PC-9 (cell line): ENCODE results near the gene CD99L2. TPM values are rescaled to one million over a fixed set of nuclear protein-coding genes. Genes with fewer than 3 reads are reported as not detected.

Source experiments
- BruUV-seq: library from RNA; stranded (reverse); fragments of 400-500 nt; replicated peaks from 2 replicates; lab custom pipeline; 2021; lab: Mats Ljungman, UMichigan
- CTCF ChIA-PET: fragments of 300-600 bp; sonication (Branson Sonifier 250); formaldehyde crosslinking; loops from one replicate; lab custom pipeline; 2022; ENCODE audit warnings: antibody characterized with exemption; lab: Charles Lee
- POLR2A ChIA-PET: fragments of 300-600 bp; sonication (Branson Sonifier 250); formaldehyde crosslinking; loops from one replicate; lab custom pipeline; 2022; ENCODE audit warnings: antibody characterized with exemption; ENCODE audit not compliant: unreplicated experiment; lab: Charles Lee
- DNase-seq, 2 experiments: peaks; one replicate each; pipeline versions ENCODE4 v3.0.0 to v3.0.0-alpha.2; 2015 to 2022; ENCODE audit warnings: mixed read lengths in 1 of 2
- H2AFZ ChIP-seq: fragments of 200-600 bp; sonication (generic); 2 replicates; pipeline ENCODE4 v1.8.1; 2017; ENCODE audit warnings: antibody characterized with exemption
- H3F3A ChIP-seq: fragments of 200-600 bp; sonication (generic); 2 replicates; pipeline ENCODE4 v1.8.1; 2017; ENCODE audit warnings: antibody characterized with exemption, mild to moderate bottlenecking, low read depth; ENCODE audit not compliant: insufficient read depth
- H3K27ac ChIP-seq: fragments of 200-600 bp; sonication (generic); 2 replicates; pipeline ENCODE4 v1.6.1; 2016; ENCODE audit warnings: mixed run types
- H3K27me3 ChIP-seq: fragments of 200-600 bp; sonication (generic); 2 replicates; pipeline ENCODE4 v1.6.1; 2016; ENCODE audit warnings: low read depth, mixed run types; ENCODE audit not compliant: insufficient read depth
- H3K36me3 ChIP-seq: fragments of 200-600 bp; sonication (generic); 2 replicates; pipeline ENCODE4 v1.6.1; 2016; ENCODE audit warnings: low read depth, mixed run types
- H3K4me1 ChIP-seq: fragments of 200-600 bp; sonication (generic); replicated peaks from 2 replicates; pipeline ENCODE4 v1.6.1; 2016; ENCODE audit warnings: mixed run types; ENCODE audit not compliant: insufficient read depth
- H3K4me2 ChIP-seq: fragments of 200-600 bp; sonication (generic); 2 replicates; pipeline ENCODE4 v1.6.1; 2017; ENCODE audit warnings: mixed run types
- H3K4me3 ChIP-seq: fragments of 200-600 bp; sonication (generic); 2 replicates; pipeline ENCODE4 v1.6.1; 2016; ENCODE audit warnings: mixed run types
- H3K79me2 ChIP-seq: fragments of 200-600 bp; sonication (generic); 2 replicates; pipeline ENCODE4 v1.6.1; 2017; ENCODE audit warnings: low read depth, mixed run types
- H3K9me2 ChIP-seq: fragments of 200-600 bp; sonication (generic); 2 replicates; pipeline ENCODE4 v1.8.1; 2017; ENCODE audit warnings: mild to moderate bottlenecking; ENCODE audit not compliant: insufficient read depth
- H3K9me3 ChIP-seq: fragments of 200-600 bp; sonication (generic); 2 replicates; pipeline ENCODE4 v1.8.1; 2016; ENCODE audit warnings: low read depth; ENCODE audit not compliant: insufficient read depth
- H4K20me1 ChIP-seq: fragments of 200-600 bp; sonication (generic); 2 replicates; pipeline ENCODE4 v1.8.1; 2017; ENCODE audit not compliant: insufficient read depth
- CTCF ChIP-seq: fragments of 200-600 bp; sonication (generic); conservative IDR thresholded peaks from 2 replicates; pipeline ENCODE4 v1.6.1; 2017; ENCODE audit warnings: mixed run types, antibody characterized with exemption, mild to moderate bottlenecking, moderate library complexity
- EZH2 ChIP-seq: fragments of 200-600 bp; sonication (generic); IDR thresholded peaks from 2 replicates; pipeline ENCODE4 v1.8.0; 2017; ENCODE audit warnings: antibody characterized with exemption, low read depth
- intact Hi-C: fragments of 100-400 bp; cut with micrococcal nuclease; formaldehyde crosslinking; loops from one replicate; pipeline ENCODE4 v1.10.0; 2022; ENCODE audit not compliant: unreplicated experiment
- total RNA-seq: library from RNA; stranded (reverse); gene quantifications from 2 replicates; pipeline ENCODE4 v1.2.3, GENCODE V29; 2021

CD99L2 gene
- total RNA-seq, 1 experiment from 2014 or later = 22.5 TPM

DNA sequence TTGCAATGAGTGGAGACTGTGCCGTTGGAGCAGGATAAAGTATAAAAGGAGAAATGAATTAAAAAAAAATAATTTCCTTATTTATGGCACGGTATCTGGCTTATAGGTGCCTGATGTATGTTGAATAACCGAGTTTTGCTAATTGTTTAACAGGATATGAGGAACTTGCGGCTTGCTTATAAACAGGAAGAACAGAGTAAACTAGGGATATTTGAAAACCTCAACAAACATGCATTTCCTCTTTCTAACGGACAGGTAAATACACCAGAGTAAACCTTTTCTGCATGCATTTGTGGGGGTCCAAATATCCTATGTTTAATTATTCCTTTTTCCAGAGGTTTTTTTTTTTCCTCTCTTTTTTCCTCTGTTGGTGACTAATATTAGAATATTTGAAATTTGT, 168.5 kb downstream of the CD99L2 start:
- ChIA-PET CTCF (no interaction called here), POLR2A (no interaction called here)

GRCh38 chrX:150719621-150720020, 178.8 kb downstream of the CD99L2 start:
- no TSS peak for BruUV-seq
- Histone ChIP-seq H3K9me3 (no peaks in the 10 kb centered on the region), H3K9me2 (no peaks in the 10 kb centered on the region), H3K4me1 (peaks cover 6% of the 10 kb centered on the region), H3K4me3 (no peak overlapping the region), H3K36me3 (no peaks in the 10 kb centered on the region; the same call in 1 of the 2 replicates), H4K20me1 (peaks cover 32% of the 10 kb centered on the region), H3K27ac (no peak overlapping the region), H3K79me2 (peaks cover 12% of the 10 kb centered on the region; the same call in 1 of the 2 replicates), H3K4me2 (no peak overlapping the region), H2AFZ (no peak overlapping the region), H3F3A (peaks cover 8% of the 10 kb centered on the region), H3K27me3 (no peaks in the 10 kb centered on the region)
- TF ChIP-seq CTCF = no peak
- TF ChIP-seq EZH2 = no peak
- intact Hi-C loops = loop anchor here (5.0 to 10.0 kb wide), 2 partner anchors 75 to 132 kb away; no protein-coding TSS in a partner anchor
- no peak for DNase-seq
- ChIA-PET POLR2A (no interaction called here), CTCF (interaction anchor here (0.6 kb wide), 1 partner anchor 68 kb away, joined by 4 read pairs; no protein-coding TSS in a partner anchor)

More for the DNA sequence above, 168.5 kb downstream of the CD99L2 start:
- DNase-seq = no peak
- Histone ChIP-seq H3K27me3 (no peaks in the 10 kb centered on the region), H3K27ac (no peak overlapping the region), H3K9me2 (no peaks in the 10 kb centered on the region), H3K79me2 (peaks cover 10% of the 10 kb centered on the region; the same call in 1 of the 2 replicates), H3F3A (no peaks in the 10 kb centered on the region), H3K4me1 (peaks cover 7% of the 10 kb centered on the region; the same call in 1 of the 2 replicates), H2AFZ (no peak overlapping the region), H3K9me3 (no peaks in the 10 kb centered on the region), H4K20me1 (no peaks in the 10 kb centered on the region), H3K4me2 (no peak overlapping the region), H3K36me3 (peaks cover 46% of the 10 kb centered on the region), H3K4me3 (no peak overlapping the region)
- no peak for TF ChIP-seq EZH2
- TF ChIP-seq CTCF = no peak
- no TSS peak for BruUV-seq
- intact Hi-C loops = no loop called here

Other genes starting within 250 kb of the CD99L2 start
- gene MTMR1, start 205.3 kb downstream of the CD99L2 start, total RNA-seq = 26.2 and 41.3 TPM in 2 replicates
- gene HMGB3, start 84.7 kb upstream of the CD99L2 start, total RNA-seq = 133 and 149 TPM in 2 replicates